Measurements from ENCODE around the gene PDE2A.

- no peak for TF ChIP-seq CTCF (IDR thresholded peaks at IDR 0.05)
- no peak for TF ChIP-seq POLR2A (IDR thresholded peaks at IDR 0.05)
Observed at GRCh38 chr11:72649215-72649976, 24.8 kb downstream of the PDE2A start.

All from heart left ventricle (tissue), 13 donors.